ENCODE results near the gene RC3H1. TPM values are rescaled to one million over a fixed set of nuclear protein-coding genes. Genes with fewer than 3 reads are reported as not detected.

RC3H1 gene
- total and polyA plus RNA-seq, 2 of the 13 experiments (the other 11 are each of a cell fraction or from before 2014, with no cell fraction given) = 11.2 to 19.6 TPM

DNA sequence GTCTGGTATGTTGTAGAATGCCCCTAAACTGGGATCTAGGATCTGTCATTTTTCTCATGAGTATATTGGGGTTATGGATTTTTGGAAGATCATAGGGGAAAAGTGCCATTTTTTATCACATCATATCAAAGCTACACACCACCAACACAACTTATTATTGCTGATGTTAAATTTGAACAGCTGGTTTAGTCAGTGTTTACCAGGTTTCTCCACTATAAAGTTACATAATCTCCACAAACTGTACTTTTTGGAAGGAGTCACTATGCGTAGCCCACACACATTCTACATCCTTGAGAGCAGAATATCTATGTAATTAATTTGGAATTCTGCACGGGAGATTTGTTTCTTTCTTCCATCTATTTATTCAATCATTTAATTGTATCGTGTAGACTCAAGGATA, 35.2 kb downstream of the RC3H1 start:
- no peak for FAIRE-seq
- peaks cover 8 to 54% of the 10 kb centered on the region in 2 experiments for H3K36me3 ChIP-seq (replicated peaks in 1 of 2; ENCODE audit: control insufficient read depth in 1 of 2, insufficient read depth in 2 of 2, low read length in 2 of 2)
- POLR2A ChIA-PET = no interaction called here
- TF ChIP-seq, protein P1, sequence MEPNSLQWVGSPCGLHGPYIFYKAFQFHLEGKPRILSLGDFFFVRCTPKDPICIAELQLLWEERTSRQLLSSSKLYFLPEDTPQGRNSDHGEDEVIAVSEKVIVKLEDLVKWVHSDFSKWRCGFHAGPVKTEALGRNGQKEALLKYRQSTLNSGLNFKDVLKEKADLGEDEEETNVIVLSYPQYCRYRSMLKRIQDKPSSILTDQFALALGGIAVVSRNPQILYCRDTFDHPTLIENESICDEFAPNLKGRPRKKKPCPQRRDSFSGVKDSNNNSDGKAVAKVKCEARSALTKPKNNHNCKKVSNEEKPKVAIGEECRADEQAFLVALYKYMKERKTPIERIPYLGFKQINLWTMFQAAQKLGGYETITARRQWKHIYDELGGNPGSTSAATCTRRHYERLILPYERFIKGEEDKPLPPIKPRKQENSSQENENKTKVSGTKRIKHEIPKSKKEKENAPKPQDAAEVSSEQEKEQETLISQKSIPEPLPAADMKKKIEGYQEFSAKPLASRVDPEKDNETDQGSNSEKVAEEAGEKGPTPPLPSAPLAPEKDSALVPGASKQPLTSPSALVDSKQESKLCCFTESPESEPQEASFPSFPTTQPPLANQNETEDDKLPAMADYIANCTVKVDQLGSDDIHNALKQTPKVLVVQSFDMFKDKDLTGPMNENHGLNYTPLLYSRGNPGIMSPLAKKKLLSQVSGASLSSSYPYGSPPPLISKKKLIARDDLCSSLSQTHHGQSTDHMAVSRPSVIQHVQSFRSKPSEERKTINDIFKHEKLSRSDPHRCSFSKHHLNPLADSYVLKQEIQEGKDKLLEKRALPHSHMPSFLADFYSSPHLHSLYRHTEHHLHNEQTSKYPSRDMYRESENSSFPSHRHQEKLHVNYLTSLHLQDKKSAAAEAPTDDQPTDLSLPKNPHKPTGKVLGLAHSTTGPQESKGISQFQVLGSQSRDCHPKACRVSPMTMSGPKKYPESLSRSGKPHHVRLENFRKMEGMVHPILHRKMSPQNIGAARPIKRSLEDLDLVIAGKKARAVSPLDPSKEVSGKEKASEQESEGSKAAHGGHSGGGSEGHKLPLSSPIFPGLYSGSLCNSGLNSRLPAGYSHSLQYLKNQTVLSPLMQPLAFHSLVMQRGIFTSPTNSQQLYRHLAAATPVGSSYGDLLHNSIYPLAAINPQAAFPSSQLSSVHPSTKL (CRISPR knock-in tag; IDR thresholded peaks at IDR 0.05) = no peak
- no peak for TF ChIP-seq ZNF207 (IDR thresholded peaks at IDR 0.05; ENCODE audit: borderline replicate concordance)
- TF ChIP-seq, protein P2, sequence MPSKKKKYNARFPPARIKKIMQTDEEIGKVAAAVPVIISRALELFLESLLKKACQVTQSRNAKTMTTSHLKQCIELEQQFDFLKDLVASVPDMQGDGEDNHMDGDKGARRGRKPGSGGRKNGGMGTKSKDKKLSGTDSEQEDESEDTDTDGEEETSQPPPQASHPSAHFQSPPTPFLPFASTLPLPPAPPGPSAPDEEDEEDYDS (CRISPR knock-in tag; IDR thresholded peaks at IDR 0.05) = no peak
- TF ChIP-seq, protein P3, sequence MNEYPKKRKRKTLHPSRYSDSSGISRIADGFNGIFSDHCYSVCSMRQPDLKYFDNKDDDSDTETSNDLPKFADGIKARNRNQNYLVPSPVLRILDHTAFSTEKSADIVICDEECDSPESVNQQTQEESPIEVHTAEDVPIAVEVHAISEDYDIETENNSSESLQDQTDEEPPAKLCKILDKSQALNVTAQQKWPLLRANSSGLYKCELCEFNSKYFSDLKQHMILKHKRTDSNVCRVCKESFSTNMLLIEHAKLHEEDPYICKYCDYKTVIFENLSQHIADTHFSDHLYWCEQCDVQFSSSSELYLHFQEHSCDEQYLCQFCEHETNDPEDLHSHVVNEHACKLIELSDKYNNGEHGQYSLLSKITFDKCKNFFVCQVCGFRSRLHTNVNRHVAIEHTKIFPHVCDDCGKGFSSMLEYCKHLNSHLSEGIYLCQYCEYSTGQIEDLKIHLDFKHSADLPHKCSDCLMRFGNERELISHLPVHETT (CRISPR knock-in tag; conservative IDR thresholded peaks at IDR 0.05) = no peak
- TF ChIP-seq, protein P4, sequence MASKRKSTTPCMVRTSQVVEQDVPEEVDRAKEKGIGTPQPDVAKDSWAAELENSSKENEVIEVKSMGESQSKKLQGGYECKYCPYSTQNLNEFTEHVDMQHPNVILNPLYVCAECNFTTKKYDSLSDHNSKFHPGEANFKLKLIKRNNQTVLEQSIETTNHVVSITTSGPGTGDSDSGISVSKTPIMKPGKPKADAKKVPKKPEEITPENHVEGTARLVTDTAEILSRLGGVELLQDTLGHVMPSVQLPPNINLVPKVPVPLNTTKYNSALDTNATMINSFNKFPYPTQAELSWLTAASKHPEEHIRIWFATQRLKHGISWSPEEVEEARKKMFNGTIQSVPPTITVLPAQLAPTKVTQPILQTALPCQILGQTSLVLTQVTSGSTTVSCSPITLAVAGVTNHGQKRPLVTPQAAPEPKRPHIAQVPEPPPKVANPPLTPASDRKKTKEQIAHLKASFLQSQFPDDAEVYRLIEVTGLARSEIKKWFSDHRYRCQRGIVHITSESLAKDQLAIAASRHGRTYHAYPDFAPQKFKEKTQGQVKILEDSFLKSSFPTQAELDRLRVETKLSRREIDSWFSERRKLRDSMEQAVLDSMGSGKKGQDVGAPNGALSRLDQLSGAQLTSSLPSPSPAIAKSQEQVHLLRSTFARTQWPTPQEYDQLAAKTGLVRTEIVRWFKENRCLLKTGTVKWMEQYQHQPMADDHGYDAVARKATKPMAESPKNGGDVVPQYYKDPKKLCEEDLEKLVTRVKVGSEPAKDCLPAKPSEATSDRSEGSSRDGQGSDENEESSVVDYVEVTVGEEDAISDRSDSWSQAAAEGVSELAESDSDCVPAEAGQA (IDR thresholded peaks at IDR 0.05; ENCODE audit: low read depth) = no peak
- TF ChIP-seq, protein P4 (CRISPR knock-in tag; IDR thresholded peaks at IDR 0.05; ENCODE audit: borderline replicate concordance) = no peak
- no peak for TF ChIP-seq HCFC1 (IDR thresholded peaks at IDR 0.05; ENCODE audit: low read depth, low read length)
- TF ChIP-seq, protein P5, sequence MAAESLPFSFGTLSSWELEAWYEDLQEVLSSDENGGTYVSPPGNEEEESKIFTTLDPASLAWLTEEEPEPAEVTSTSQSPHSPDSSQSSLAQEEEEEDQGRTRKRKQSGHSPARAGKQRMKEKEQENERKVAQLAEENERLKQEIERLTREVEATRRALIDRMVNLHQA (CRISPR knock-in tag; IDR thresholded peaks at IDR 0.05) = no peak
- no peak for TF ChIP-seq RFXANK (CRISPR knock-in tag; IDR thresholded peaks at IDR 0.05)
- no peak for TF ChIP-seq CCDC6 (CRISPR knock-in tag; IDR thresholded peaks at IDR 0.05)
- no peak for TF ChIP-seq FOXO1 (CRISPR knock-in tag; IDR thresholded peaks at IDR 0.05)
- no peak for TF ChIP-seq SNRNP70 (IDR thresholded peaks at IDR 0.05; ENCODE audit: low read depth, low read length)
- TF ChIP-seq HNRNPK (IDR thresholded peaks at IDR 0.05; ENCODE audit: low read depth, low read length, poor library complexity, severe bottlenecking) = no peak
- TF ChIP-seq CC2D1A (CRISPR knock-in tag; IDR thresholded peaks at IDR 0.05) = no peak

More for the DNA sequence above, 35.2 kb downstream of the RC3H1 start:
- no peak for ATAC-seq
- H3K27me3 ChIP-seq (ENCODE audit: control insufficient read depth in 1 of 2, insufficient read depth in 2 of 2, low read length in 2 of 2) = no peaks in the 10 kb centered on the region
- H2AFZ ChIP-seq (ENCODE audit: low read length) = no peak overlapping the region
- in situ Hi-C loops (cut with HindIII; ENCODE audit: extremely low pct_ligation_motif_present, low pct_unique_long_range_greater_than_20kb) = no loop called here
- H3K4me2 ChIP-seq (ENCODE audit: low read depth, low read length) = no peak overlapping the region
- no peak overlapping the region for H3K9ac ChIP-seq (ENCODE audit: insufficient read depth, low read depth, low read length)
- BruUV-seq (replicated peaks) = TSS peak; percentile 19
- 97% methylated on average over 3 of the region's 3 CpGs for WGBS (ENCODE audit: low lambda C conversion rate)
- no peak for DNase-seq (ENCODE audit: low spot score)
- no peaks in the 10 kb centered on the region for H4K20me1 ChIP-seq (ENCODE audit: insufficient read depth, low read length)
- no peaks in the 10 kb centered on the region for H3K79me2 ChIP-seq (ENCODE audit: insufficient read depth, low read length)
- H3K9me3 ChIP-seq (ENCODE audit: low read length) = no peaks in the 10 kb centered on the region
- no peak overlapping the region for H3K4me3 ChIP-seq (replicated peaks in 1 of 3; ENCODE audit: insufficient read depth in 1 of 3, low read depth in 2 of 3, low read length in 3 of 3)
- H3K27ac ChIP-seq (ENCODE audit: extremely low read length, insufficient read depth, low read length) = no peak overlapping the region
- CTCF ChIA-PET (ENCODE audit: low intra/inter-chr PET ratio, low total read pairs) = no interaction called here
- no peaks in the 10 kb centered on the region for H3K4me1 ChIP-seq (ENCODE audit: insufficient read depth, low read length)
- intact Hi-C loops (cut with micrococcal nuclease; ENCODE audit: unreplicated experiment) = no loop called here

Data from HepG2 (cell line).